Endothelial cell of hepatic sinusoid (primary cell): ENCODE data around the gene CNTN3.

Source experiments
- in situ Hi-C: cut with HindIII; loops from 2 replicates; pipeline ENCODE4 v1.10.0; 2017; ENCODE audit warnings: low sequenced_read_pairs

The CNTN3 gene

DNA sequence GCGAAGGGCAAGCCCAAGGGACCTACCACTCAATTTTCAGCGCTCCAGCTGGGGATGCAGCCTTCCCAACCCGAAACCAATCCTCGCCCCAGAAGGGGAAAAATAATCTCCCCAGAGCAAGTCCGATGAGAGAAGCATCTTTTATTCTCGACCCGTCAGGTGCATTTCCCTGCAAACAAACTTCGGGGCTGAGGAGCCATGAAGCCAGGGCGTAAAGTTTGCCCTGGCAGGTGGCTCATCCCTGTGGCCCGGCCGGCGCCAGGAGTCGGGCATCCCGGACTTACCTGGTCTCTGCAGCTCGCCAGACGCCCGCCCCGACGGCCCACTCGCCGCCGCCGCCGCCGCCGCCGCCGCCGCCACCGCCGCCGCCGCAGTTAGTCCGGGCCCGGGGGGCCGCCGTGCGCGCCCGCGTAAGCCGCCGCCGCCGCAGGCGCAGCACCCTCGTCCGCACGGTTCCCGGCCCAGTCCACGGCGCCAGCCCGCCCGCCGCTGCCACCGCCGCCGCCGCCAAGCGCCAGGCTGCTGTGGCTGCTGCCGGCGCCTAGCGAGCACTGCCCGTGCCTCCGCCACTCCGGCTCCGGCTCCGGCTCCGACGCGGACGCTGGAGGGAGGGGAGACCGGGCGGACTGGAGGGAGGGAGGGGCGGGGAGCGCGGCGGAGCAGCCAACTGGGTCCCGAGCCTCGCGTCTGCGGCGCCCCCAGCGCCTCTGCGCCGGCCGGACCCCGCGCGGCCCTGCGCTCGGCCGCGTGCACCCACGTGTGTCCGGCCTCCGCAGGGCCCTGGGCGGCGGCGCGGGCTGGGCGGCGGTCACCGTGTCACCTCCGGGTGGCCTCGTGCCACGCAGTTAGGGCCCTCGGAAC, at the start of gene CNTN3:
Gene CNTN3, minus strand, starts transcription at position 553 of the 861 bp plus-strand sequence. CDS start 93,547 bp downstream, outside the sequence.
- in situ Hi-C loops: no loop called here

DNA sequence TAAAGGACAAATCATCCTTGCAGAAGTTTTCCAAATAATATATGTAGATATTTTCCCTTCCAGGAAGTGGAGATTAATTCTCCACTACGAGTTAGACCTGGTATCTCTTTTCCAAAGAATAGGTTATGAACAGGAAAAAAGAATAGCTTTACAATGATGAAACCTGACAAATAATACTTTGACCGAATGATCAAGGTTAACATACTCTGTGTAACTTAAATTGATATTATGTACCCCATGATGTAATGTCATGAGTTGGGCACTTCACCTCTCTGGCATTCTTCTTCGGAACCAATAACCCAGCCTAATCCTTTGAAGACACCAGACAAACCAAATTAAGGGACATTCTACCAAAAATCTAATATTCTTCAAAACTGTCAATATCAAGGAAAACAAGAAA, 48.7 kb upstream of the CNTN3 start:
- in situ Hi-C loops: no loop called here

DNA sequence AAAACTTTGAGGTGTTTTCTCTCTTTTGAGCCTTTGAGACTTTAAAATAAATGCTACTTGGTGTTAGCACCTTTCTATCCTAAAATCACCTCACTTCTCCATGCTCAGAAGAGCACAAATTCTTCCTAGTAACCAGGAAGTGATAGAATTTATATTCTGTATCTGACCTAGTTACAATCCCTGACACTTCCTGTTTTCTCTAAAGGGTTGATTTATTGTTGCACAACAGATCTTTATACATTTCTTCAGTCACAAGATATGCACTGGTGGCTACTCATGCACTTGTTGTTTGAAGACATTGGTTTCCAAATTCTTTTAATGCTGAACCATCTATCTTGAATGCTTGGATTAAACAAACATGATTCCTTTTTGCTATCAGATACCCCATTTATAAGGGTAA, 47.2 kb upstream of the CNTN3 start:
- in situ Hi-C loops: no loop called here

- in situ Hi-C loops: no loop called here
These were observed 37.4 kb upstream of the CNTN3 start for GRCh38 chr3:74651885-74652284.

GRCh38 chr3:74651292-74651691, 36.8 kb upstream of the CNTN3 start:
- in situ Hi-C loops: no loop called here

- in situ Hi-C loops: no loop called here
These were observed 33.6 kb upstream of the CNTN3 start for GRCh38 chr3:74648107-74648506.

DNA sequence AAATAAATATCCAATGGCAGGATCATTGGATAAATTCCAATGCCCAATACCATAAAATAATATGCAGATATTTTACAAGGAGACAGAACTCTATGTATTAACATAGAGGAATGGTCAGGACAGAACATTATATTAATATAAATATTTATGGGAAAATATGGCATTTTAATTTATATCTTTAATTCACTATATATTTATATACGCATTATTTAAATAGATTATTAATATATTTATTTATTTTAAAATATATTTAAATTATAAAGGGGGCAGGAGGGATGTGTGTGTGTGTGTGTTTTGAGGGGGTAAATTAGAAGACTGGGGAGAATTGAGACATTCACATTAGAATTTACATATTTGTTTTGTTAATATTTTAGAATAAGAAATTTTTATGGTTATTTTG, 31.6 kb upstream of the CNTN3 start:
- in situ Hi-C loops: no loop called here

- in situ Hi-C loops: no loop called here
These were observed 29.2 kb upstream of the CNTN3 start for GRCh38 chr3:74643636-74644035.

DNA sequence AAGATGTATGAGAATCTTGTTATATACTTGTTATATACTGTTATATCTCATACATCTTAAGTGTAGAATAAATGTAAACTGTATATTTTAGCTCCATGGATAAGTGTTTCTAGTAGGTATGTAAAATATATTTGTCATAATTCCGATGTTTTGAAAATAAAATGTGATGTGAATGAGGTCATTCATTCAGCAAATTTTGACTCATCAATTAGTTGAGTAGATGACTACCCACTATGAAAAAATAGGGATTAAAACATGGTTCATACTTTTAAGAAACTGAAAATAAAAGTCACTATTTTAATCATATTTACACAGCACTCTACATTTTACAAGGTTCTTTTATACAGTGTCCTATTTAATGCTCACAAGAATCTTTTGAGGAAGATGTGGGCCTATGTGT, 28.4 kb upstream of the CNTN3 start:
- in situ Hi-C loops: no loop called here

- in situ Hi-C loops: no loop called here
These were observed 25.8 kb upstream of the CNTN3 start for GRCh38 chr3:74640211-74640610.

DNA sequence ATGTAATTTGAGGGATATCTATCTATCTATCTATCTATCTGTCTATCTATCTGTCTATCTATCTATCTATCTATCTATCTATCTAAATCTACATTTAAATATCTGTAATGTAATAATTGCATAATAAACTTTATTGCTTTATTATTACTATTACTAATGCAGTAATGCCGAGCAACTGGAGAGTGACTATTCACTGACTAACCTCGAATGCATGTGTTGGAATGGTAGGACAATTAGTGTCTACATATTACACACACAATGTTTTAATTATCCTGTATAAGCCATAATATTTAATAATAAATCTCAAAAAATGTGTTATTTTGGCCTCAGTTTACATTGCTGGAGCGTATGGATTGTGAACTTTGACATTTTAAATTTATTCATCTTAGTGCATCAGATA, 25.2 kb upstream of the CNTN3 start:
- in situ Hi-C loops: no loop called here

- in situ Hi-C loops: no loop called here
These were observed 22.5 kb upstream of the CNTN3 start for GRCh38 chr3:74636981-74637380.

DNA sequence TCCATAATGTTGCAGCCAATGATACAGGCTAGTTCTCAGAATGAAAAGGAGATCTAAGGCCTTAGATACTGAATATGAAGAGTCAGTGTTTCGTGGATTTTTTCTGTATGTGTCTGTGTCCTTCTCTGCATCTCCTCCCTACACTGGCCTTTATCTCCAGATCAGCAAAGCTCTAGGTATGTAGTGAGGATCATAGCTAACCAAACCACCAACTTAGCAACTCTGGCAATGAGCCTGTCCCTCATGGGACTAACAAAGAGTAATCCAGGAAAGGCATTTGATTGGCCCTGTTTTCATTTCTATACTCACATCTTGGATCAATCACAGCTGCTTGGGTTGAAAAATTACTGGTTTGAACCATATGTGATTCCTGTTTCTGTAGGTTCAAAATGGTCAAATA, 18.6 kb upstream of the CNTN3 start:
- in situ Hi-C loops: no loop called here

- in situ Hi-C loops: no loop called here
These were observed 17.1 kb upstream of the CNTN3 start for GRCh38 chr3:74631351-74632140.

GRCh38 chr3:74630602-74631001, 16.1 kb upstream of the CNTN3 start:
- in situ Hi-C loops: no loop called here

GRCh38 chr3:74626011-74626410, 11.6 kb upstream of the CNTN3 start:
- in situ Hi-C loops: no loop called here

DNA sequence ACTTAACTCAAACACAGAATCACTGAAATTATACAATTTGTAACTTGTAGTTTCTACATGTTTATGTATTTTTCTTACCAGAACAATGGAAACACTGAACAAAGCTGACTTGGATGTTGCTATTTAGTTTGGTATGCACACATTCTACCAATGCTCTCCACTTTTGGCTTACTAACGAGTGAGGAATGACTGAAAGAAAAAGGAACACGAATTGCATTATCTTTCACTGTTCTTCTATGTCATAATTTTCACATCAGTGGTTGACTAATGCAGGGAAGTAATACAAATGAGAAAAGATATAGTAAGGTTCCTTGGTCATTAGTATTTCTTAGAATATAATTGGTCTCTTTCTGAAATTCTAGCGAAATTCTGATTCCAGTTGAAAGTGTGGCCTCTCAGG, 9.8 kb upstream of the CNTN3 start:
- in situ Hi-C loops: no loop called here

DNA sequence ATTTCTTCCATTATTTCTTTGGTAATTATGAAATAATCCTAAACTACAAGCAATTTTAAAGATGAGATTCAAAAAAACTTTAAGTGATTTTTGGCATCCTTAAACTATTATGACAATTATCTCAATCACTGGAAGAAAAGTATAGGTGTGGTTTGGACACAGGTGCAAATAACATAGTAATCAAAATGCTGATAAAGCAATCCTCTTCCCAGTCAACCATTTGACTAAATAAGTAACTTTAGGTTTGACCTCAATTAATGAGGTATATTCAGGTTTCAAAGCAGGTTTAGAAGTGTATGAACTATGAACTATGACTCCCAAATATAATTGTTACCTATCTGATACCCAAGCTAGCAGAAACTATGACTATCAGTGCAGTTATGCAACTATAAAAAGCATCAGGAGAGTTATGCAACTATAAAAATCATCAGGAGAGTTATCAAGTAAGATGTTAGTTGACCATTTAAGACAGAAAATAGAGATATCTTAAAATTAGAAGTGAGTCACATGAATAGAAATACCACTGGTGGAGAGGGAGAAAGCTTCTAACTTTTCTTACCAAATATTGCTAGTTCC, 8.9 kb upstream of the CNTN3 start:
- in situ Hi-C loops: no loop called here

- in situ Hi-C loops: no loop called here
These were observed 7.1 kb upstream of the CNTN3 start for GRCh38 chr3:74621581-74621980.

DNA sequence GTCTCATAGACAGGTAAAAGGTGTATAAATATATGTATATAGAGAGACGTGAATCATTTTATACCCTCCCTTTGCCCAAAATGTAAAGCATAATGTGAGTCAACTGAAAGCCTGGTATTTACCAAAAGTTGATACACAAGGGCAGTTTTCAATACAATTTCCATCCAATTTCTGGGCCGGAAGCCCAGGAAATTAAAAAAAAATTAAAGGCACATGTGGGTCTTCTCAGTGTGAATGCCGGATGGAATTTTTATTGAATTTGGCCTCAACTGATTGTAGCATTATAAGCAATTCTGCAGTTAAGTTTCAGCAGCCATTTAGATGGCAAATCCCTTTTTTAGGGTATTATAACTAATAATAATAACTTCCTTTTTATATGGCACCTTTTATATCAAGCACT, 3.3 kb upstream of the CNTN3 start:
- in situ Hi-C loops: no loop called here

GRCh38 chr3:74613521-74614106, 845 bp downstream of the CNTN3 start:
- in situ Hi-C loops: no loop called here
